HG02884 (cell line): ENCODE results near the gene B3GALNT2.
"Not testable (repeated sequence)": the region's sequence is repeated elsewhere in the genome, so short reads cannot be mapped to it uniquely, and the experiment has no call there.

Experiments
- ATAC-seq: cut with Tn5 transposase; IDR thresholded peaks from one replicate; pipeline ENCODE4 v1.9.1; 2021; ENCODE audit warnings: mild to moderate bottlenecking, moderate library complexity; ENCODE audit not compliant: unreplicated experiment

Gene B3GALNT2

DNA sequence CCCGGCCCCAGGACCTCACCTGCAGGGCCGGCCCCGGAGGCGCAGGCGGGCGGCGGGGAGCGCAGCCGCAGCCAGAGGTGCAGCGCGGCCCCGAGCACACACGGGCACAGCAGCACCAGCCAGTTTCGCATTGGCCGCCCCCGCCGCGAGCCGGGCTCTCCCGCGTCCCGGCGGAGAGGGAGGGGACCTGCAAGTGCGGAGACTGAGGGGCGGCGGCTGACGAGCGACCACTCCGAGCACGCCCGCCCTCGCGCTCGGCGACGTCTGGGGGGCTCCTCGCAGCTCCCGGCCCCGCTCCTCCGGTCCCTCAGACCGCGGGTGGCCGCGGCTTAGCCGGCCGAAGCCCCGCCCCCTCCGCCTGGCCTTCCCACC lies at the start of gene B3GALNT2:
TSS of gene B3GALNT2 (minus strand) at position 331 of the 372 bp plus-strand sequence. CDS start at position 131, 200 bp downstream.
- peak; percentile 33 for ATAC-seq

DNA sequence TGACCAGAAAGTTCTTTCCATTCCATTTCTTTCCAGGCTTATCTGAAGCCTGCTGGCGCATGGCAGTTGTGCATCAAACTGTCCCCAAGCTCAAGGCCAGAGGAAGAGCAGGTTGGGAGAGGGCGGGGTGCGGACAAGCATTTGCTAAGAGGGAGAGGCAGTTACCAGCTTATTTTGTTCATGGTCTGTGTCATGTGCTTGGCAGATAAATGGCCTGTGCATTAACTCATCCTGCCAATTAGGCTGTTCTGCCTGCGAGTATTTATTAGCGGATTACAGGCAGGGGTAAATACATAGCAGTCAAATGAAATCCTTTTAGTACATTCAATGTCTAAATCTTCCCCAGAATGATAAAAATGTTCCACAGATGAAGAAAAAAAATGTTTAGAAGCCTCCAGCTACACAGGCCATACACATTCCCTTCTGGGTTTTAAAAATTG lies 48.9 kb upstream of the B3GALNT2 start:
- ATAC-seq, result no peak

DNA sequence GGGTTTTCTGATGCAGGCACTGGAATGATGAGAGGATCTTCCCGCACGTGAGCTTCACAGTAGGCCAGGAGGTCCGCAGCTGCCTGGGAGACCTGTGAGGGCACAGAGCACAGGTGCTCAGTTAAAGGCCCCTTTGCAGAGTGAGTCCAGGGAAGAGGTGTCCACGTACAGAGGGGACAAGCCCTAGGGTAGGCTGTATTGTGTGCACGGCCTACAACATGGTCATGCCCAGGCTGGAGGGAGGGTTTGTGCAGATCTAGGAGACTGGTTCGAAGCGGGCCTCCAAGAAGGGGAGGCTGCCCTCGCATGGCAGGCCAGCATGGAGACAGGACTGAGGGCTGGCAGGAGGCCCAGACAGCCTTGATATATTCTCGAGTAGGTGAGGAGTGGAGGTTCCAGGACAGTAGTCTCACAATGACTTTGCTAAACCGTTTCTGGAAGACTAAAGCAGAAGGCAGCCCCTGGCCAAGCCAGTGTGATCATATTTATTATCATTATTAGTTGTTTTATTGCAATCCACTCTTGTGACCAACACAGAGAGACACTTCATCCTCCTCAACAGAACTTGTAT lies 48.0 kb upstream of the B3GALNT2 start:
- ATAC-seq, result no peak

DNA sequence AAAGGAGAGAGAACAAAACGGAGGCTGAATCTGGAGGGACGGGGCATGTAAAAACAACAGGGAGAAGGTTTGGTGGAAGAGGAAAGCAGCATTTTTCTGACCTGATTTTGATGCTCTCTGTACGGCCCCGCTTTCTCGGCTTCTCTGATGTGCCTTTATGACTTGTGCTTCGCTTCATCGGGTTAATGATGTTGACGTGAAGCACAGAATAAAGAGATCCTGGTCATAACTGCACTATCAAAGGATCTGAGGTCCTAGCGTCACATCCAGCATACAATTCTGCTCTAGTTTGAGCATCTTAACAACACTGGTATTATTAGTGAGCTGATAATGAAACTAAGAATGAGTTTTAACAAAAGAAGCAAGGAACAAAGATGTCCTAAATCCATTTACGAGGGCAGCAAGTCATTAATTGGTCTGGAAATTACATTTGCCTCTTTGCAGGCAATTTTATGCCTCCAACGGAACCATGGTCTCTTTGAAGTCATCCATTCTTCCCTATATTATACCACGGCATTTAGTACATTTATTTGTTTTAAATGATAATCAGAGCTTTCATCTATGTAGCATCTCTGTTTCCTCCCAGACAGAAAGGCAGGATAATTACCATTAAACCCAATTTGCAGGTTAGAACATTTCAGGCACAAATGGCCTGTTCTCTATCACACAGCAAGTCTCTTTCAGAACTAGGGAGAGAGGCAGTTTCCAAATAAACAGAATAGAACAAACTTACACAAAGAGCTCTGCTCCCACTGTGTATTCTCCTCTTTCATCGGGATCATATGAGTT lies 45.3 kb upstream of the B3GALNT2 start:
- no peak for ATAC-seq

DNA sequence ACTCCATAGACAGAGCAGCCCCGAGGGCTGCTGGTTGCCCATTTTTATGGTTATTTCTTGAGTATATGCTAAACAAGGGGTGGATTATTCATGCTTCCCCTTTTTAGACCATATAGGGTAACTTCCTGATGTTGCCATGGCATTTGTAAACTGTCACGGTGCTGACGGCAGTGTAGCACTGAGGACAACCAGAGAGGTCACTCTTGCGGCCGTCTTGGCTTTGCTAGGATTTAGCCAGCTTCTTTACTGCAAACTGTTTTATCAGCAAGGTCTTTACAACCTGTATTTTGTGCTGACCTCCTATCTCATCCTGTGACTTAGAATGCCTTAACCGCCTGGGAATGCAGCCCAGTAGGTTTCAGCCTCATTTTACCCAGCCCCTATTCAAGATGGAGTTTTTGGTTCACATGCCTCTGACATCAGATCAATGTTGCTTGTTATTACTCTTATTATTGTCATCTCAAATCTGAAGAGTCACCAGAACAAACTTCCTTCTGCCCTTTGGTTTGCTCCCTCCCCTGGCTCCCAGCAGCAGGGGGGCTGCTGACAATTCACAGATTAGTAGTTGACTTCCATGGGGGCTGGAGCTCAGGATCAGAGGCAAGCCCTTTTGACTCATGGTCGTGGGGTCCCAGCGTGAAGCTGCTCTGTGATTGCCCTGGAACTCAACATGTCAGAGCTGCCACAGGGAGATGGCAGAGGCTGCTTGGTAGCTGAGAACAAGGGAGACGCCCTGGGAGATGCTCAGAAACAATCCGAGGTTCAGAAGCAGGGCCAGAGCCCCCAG lies 42.3 kb upstream of the B3GALNT2 start:
- ATAC-seq, result not testable (repeated sequence)

DNA sequence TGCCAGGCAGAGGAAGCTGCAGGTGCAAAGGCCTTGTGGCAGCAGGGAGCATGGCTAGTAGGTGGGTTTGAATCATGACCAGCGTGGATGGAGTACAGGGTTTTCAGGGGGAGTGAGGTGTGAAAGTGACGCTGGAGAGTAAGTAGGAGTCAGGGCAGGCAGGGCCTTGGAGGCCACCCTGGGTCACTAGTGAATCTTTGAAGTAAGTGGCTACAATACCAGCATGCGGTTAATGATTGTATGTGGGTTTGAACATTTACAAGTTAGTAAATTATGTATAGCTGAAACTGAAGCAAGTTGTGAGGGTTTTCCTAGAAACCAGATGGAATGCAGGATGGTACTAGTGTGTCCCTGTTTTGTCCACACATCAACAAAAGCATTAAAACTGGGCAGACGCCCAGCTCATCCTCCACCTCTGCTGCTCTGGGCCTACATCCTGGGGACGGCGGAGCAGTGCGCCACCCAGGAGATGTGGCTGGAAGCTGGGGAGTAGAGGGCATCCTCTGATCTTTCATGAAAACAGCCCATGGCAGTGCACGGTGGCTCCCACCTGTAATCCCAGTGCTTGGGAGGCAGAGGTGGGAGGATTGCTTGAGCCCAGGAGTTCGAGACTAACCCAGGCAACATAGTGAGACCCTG lies 41.2 kb upstream of the B3GALNT2 start:
- no peak for ATAC-seq

DNA sequence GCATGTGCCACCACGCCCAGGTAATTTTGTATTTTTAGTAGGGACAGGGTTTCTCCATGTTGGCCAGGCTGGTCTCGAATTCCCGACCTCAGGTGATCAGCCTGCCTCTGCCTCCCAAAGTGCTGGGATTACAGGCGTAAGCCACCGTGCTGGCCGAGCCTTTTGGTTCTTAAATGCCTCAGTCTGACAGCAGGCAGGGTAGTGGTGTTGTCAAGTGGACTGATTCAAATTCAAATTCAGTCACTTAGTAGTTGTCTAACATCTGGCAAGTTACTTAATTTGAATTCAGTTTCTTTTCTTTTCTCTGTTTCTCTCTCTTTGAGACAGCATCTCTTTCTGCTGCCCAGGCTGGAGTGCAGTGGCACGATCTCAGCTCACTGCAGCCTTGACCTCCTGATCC lies 38.6 kb upstream of the B3GALNT2 start:
- not testable (repeated sequence) for ATAC-seq

DNA sequence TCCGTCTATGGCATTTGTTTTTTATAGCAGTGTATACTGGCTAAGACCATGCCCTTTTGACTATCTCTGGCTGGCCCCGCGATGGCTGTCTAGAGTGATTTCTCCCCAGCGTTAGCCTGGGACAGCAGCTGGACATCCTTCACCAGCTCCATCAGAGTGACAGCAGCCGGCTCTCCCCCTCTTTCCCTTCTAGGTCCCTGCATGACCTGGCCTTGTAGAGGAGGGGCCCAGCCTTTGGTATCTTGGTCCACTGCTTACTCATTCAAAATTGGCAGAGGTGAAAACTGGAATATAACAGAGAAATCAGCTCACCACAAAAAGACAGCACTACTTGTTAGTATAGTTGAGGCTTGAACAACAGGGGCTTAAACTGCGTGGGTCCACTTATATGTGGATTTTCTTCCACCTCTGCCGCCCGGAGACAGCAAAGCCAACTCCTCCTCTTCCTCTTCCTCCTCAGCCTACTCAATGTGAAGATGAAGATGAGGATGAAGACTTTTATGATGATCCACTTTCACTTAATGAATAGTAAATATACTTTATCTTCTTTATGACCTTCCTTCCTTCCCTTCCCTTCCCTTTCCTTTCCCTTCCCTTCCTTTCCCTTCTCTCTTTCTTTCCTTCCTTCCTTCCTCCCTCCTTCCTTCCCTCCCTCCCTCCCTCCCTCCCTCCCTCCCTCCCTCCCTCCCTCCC lies 29.4 kb upstream of the B3GALNT2 start:
- ATAC-seq, result no peak

DNA sequence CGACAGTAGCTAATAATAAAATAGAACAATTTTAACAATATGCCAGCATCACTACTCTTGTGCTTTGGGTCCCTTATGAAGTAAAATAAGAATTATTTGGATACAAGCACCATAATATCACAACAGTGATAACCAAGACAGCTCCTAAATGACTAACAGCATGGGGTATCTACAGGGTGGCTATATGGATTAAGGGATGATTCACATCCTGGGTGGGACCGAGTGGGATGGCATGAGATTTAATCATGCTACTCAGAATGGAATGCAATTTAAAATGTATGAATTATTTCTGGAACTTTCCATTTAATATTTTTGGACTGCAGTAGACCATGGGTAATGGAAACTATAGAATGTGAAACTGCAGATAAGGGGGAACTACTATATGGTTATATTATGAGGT lies 28.1 kb upstream of the B3GALNT2 start:
- ATAC-seq, result no peak

DNA sequence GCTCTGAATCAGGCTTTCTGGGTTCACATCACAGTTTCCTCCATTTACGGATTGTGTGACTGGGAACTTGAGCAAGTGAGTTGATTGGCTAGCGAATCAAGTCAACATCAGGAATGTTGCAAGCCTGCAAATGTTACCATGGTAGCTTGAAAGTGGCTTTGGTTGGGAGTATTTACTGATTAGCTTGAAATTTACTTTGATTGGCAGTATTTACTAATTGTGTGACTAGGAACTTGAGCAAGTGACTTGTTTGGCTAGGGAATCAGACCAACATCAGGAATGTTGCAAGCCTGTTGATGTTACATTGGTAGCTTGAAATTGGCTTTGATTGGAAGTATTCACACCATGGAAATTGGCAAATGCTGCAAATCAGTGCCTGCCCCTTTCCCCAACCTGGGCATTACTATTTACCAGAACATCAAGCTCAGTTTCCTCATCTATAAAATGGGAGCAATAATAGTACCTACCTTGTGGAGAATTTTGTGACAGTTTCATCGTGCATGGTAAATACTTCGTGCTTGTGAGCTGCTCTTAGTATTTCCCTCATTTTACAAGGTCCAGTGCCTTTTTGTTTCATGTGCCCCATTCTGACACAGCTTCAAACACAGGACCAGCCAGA lies 23.1 kb upstream of the B3GALNT2 start:
- ATAC-seq, result no peak

DNA sequence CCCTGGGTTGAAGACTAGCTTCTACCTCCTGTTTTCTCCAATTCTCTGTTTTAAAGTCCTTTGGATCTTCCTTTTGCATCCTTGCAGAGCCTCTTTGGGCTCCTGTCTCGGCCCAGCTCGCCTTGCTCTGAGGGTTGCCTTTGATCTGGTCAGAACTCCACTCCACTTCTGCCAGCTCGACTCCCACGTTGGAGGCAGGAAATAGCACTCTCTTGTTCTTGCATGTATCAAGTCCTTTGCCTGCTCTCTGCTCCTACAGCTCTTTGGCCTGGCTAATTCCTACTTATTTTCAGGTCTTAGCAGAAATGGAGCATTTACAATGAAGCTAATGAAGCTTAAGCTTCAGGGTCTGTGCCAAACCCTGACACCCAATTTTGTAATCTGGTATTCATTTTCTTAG lies 21.1 kb upstream of the B3GALNT2 start:
- ATAC-seq, result no peak

DNA sequence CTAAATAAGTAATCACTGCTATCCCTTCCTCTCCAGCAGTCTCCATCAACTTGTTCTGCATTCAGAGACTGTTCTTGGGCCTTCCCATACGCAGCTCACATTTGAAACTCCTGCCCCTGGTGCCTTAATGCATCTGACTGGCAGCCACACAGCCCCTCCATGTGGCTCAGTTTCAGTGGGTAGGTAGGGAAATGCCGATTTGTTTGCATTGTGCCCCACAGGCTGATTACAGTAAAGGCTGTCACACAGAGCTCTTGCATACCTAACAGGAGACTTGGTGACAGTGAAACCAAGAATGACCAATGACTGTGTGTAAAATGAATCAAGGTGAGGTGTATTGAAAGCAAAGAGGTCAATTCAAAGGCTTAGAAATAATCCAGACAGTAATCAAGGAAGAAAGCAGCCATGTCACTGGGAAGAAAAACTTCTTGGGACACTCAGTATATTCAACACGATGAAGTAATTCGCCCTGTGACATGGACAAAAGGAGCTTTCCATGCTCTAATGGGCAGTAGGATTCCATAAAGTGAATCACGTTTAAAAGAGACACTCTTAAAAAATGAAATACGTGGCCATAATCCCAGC lies 12.7 kb upstream of the B3GALNT2 start:
- no peak for ATAC-seq

DNA sequence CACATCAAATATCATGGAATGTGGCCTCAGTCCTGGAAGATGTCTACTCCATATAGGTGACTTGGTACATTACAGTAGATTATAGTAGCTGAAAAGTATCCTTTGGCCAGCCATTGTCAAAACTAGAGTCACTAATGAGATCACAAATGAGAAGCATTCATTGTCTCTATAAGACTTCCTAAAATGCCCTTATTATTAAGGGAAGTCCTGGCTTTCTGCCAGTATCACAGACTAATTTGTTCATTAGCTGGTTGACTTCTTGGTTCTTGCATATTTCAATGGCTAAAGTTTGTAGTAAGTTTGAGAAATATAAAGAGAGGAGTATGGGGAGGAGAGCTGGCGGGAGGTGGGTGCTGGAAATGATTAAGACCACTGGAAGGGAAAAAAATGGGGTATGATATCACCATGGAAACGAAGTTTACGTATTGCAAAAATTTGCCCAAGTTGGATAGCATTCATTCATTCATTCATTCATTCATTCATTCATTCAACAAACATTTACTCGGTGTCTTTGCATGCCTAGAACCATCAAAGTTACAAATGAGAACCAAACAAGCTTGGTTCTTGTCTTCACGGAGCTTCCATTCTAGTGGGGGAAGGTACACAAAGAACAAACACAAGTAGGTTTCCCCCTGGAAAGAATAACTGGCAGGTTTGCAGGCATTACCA lies 11.7 kb upstream of the B3GALNT2 start:
- ATAC-seq, result no peak

DNA sequence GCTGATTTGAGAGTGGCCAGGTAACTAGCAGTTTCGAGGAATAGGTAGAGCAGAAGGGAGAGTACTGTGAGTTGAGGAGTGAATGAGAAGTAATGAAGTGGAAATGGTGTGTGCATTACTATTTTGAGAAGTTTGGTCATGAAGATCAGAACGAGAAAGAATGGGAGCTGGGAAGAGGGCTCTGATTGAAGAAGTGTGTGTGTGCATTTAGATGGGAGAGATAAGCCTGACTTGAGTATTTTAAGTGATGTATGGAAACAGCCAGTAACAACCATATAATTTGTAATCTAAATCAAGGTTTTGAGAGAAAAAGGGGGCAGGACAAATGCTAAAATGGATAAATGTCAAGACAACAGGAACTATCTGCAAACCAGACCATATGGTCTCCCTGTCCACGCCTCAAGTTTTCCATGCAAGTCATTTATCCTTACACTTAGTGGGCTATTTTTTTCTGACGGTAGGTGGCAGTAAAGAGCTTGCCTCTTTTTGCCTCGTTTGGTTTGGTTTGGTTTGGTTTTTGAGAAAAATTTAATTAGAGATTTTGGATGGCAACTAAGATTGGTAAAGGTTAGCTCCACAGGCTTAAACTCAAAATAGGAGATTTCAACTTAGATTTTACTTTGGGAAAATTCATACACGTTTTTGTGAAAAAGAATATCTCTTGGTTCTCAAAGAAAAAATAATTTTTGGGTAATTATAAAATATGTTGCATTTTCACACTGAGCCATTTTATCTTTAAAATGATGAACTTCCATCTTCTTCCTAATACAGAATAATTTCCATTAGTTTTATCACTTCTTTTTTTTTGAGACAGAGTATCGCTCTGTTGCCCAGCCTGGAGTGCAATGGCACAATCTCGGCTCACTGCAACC lies 9.5 kb upstream of the B3GALNT2 start:
- ATAC-seq, result no peak

DNA sequence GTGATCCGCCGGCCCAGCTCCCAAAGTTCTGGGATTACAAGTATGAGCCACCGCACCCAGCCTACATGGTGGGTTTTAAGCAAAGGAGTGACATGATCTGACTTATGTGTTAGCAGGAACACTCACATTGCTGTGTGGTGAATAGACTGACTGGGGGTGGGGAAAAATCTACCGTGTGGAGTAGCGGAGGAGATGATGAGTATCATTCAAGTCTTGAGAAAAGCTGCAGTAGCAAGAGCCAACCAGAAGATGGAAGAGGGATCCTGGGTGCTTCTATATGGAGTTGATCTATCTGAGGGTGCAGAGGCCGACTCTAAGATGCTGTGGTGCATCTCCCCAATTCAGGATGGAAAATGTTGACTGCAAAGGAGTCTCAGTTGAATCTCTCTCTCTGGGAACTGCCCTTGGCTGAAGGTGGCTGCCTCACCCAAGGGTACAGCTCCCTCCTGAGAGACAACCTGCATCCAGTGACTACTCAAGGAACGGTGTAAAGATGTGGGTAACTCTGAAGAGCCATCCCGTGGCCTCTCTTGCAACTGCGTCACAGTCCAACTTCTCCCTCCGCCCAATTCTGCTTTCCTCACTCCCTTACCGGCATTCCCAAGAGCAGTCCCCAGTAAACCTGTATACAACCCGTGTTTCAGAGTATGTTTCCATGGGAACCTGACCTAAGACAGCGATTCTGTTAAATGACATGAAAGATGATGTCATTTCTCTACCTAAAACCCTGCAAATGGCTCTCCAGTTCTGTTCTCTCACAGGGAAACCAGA lies 7.4 kb upstream of the B3GALNT2 start:
- ATAC-seq, result no peak

DNA sequence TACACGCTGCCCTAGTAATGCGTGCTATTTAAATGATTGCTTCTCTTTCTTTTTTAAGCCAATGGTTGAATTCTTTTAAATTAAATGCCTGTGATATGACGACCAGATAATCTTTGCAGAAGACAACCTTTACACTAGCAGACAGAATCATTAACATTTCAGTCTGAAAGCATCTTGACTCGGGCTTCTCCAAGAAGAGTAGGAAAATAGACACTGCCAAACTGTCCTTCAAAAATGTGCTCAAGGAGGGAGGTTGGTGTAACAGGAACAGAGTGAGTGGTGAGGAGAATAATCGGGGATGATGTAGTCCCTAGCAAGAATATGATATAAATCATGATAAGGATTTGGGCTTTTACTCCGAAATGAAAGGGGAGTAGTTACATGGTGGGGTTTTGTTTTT lies 6.6 kb upstream of the B3GALNT2 start:
- no peak for ATAC-seq

DNA sequence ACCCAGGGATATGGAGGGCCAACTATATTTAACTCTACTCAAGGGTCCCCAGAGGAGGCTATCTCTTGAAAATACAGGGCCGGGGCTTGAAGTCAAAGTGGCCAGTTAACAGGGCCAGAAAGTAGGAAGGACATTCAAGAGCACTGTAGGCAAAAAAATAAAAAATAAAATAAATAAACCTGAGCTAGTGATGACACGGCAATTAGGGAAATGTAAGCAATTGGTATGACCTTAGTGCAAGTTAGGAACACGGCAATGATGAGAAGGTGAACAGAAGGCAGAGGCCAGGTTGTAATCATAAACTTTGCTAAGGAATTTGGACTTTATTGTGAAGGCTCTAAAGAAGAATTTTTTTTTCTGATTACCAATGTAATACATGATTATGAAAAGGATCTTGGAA lies 3.4 kb upstream of the B3GALNT2 start:
- no peak for ATAC-seq
